ENCODE measurements around the gene WAPL.

WAPL gene

GRCh38 chr10:86411852-86412560 is 109.6 kb downstream of the WAPL start:
- no peak for DNase-seq (ENCODE audit: low spot score)

- DNase-seq (ENCODE audit: low spot score): no peak
Measured at GRCh38 chr10:86411281-86411841, 110.2 kb downstream of the WAPL start.

- no peak for DNase-seq (ENCODE audit: low spot score)
Measured at GRCh38 chr10:86410542-86411124, 111.0 kb downstream of the WAPL start.

GRCh38 chr10:86409183-86409582 is 112.4 kb downstream of the WAPL start:
- no peak for DNase-seq (ENCODE audit: low spot score)

- DNase-seq (ENCODE audit: low spot score): peak; percentile 11
Measured at GRCh38 chr10:86403183-86403797, 118.3 kb downstream of the WAPL start.

- no peak for DNase-seq (ENCODE audit: low spot score)
Measured at GRCh38 chr10:86402283-86402941, 119.2 kb downstream of the WAPL start.

GRCh38 chr10:86401588-86402282 is 119.9 kb downstream of the WAPL start:
- DNase-seq (ENCODE audit: low spot score): no peak

GRCh38 chr10:86400705-86401587 is 120.6 kb downstream of the WAPL start:
- peak; percentile 67 for DNase-seq (ENCODE audit: low spot score)

- peak; percentile 94 for DNase-seq (ENCODE audit: low spot score)
Measured at GRCh38 chr10:86399879-86400704, 121.5 kb downstream of the WAPL start.

GRCh38 chr10:86399514-86399878 is 122.1 kb downstream of the WAPL start:
- no peak for DNase-seq (ENCODE audit: low spot score)

GRCh38 chr10:86397120-86397519 is 124.5 kb downstream of the WAPL start:
- no peak for DNase-seq (ENCODE audit: low spot score)

- no peak for DNase-seq (ENCODE audit: low spot score)
Measured at GRCh38 chr10:86393862-86394455, 127.6 kb downstream of the WAPL start.

GRCh38 chr10:86393362-86393761 is 128.2 kb downstream of the WAPL start:
- DNase-seq (ENCODE audit: low spot score): no peak

- no peak for DNase-seq (ENCODE audit: low spot score)
Measured at GRCh38 chr10:86392723-86393094, 128.9 kb downstream of the WAPL start.

GRCh38 chr10:86391986-86392722 is 129.4 kb downstream of the WAPL start:
- DNase-seq (ENCODE audit: low spot score): no peak

- DNase-seq (ENCODE audit: low spot score): no peak
Measured at GRCh38 chr10:86391236-86391840, 130.3 kb downstream of the WAPL start.

GRCh38 chr10:86390337-86391120 is 131.1 kb downstream of the WAPL start:
- DNase-seq (ENCODE audit: low spot score): no peak

Measured in RKO (cell line).